HG02623 (cell line): ENCODE results near the gene KLKB1.

ENCODE experiments used
- ATAC-seq: cut with Tn5 transposase; IDR thresholded peaks from one replicate; pipeline ENCODE4 v1.9.1; 2021; ENCODE audit warnings: moderate library complexity; ENCODE audit not compliant: unreplicated experiment

KLKB1 gene

DNA sequence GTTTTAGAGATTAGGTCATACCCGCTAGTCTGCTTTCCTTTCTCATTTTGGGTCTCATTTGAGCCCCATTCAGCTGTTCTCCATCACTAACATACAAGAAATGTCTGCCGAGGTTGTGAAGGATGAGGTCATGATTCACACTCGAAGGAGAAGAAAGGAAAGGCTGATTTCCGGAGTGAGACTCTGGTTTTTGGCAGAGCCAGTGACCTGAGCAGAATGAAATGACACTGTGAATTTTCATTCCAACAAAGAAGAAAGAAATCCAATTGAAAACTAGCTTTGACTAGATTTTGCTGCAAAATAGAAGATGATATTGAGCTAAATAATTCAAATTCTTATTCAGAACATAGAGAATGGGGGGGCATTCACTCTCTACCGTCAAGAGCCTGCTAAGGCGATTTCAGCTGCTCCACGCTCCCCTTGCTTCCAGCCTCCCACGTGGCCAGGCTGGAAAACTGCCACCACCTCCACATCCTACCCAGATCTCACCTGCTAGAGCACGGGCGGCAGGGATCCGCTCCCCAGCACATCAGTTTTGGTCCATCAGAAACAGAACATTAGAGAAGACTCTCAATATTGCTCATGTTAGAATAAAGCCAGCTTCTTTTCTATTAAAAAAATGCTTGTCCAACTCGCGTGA is 77.7 kb downstream of the KLKB1 start:
- ATAC-seq = no peak

DNA sequence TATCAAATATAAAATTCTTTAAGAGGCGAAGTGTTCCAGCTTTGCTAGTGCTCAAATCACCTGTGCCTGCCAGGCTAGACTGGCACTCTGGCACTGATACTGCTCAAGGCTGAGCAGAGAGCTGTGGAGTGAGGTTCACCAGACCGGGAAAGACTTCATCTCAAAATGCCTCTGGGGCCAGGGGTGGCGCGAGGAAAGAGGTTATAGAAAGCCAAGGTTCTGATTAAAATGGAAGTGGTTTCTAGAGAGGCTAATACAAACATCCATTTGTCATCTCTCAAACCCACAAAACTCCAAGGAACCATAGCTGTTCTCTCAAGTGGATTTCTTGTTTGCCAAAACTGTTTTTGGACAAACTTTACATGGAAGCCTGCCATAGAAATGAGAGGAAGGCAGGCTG is 80.2 kb downstream of the KLKB1 start:
- no peak for ATAC-seq

DNA sequence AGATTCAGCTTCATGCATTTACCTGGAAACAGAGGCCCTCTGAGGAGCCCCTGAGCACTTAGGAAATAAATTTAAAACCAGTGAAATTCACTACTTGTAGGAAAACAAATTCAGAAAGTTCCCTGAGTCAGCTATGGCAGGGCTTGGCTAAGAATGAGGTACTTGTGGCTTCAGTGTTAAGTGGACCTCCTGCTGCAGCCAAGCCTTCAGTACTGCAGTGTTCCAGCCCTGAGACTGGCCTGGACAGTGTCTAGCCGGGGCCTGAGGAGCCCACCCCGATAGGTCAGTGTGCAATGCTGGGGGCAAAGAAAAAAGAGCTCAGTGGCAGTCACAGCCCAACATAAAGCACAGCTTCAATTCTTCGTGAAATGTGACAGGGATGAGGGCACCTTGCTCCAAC is 80.6 kb downstream of the KLKB1 start:
- ATAC-seq = no peak
